ENCODE results near the gene ARHGAP25. TPM values are rescaled to one million over a fixed set of nuclear protein-coding genes. Genes with fewer than 3 reads are reported as not detected.

Gene ARHGAP25
- total RNA-seq, 1 experiment from 2014 or later, result 0.27 TPM

DNA sequence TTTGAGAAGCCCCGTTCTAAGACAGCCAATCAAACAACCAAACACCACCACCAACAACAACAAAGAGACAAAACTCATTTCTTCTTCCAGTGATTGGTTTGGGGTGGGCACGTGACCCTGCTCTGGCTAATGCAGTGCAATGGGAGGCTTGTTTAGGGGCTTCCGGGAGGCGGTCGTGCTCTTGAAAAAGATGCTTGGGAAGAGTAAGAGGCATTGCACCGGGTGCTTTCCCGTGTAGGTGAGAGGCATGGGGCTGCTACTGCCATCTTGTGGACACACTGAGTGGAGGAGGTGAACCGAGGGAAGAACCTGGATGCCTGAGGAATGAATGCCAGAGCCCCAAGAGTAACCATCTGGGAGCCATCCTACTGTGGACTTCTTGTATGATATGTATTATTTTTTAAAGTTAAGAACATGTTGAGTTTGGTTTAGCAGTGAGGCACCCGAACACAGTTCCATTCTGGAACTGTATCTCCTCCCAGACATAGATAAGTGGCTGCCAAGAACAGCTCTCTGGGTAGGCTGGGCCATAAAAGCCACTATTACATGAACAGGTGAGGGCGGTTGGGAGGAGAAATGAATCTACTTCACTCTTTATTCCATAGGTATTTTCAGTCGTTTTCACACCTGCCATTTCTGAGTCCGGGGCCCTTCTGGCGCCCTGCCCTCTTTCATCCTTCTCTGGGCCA is 19.1 kb upstream of the ARHGAP25 start:
- intact Hi-C loops (cut with micrococcal nuclease), result loop anchor here (2.0 to 5.0 kb wide), 2 partner anchors 228 to 253 kb away; no protein-coding TSS in a partner anchor
- POLR2A ChIA-PET, result no interaction called here
- Histone ChIP-seq H3K9me3 (ENCODE audit: control insufficient read depth in 1 of 2, insufficient read depth in 1 of 2, low read depth in 1 of 2, low read length in 2 of 2) (no peaks in the 10 kb centered on the region), H2AFZ (ENCODE audit: low read depth, low read length, poor library complexity, severe bottlenecking) (peak overlapping the region; percentile 83), H4K20me1 (ENCODE audit: insufficient read depth) (no peaks in the 10 kb centered on the region), H3K9ac (ENCODE audit: low read length) (no peak overlapping the region), H3K9me2 (ENCODE audit: insufficient read depth) (no peaks in the 10 kb centered on the region), H3K4me2 (ENCODE audit: low read length) (no peak overlapping the region), H3K4me1 (ENCODE audit: control insufficient read depth in 1 of 2, insufficient read depth in 2 of 2, low read length in 2 of 2) (no peaks in the 10 kb centered on the region), H3K4me3 (replicated peaks in 1 of 2; ENCODE audit: low read depth in 1 of 2, low read length in 2 of 2) (no peak overlapping the region), H3K79me2 (ENCODE audit: insufficient read depth, low read length) (no peaks in the 10 kb centered on the region), H3K36me3 (ENCODE audit: control insufficient read depth in 1 of 2, insufficient read depth in 2 of 2, low read length in 2 of 2) (no peaks in the 10 kb centered on the region), H3K27ac (ENCODE audit: low read depth, low read length) (no peak overlapping the region), H3K27me3 (ENCODE audit: insufficient read depth, low read length) (peaks cover 16% of the 10 kb centered on the region)
- BruUV-seq (replicated peaks), result no TSS peak
- TF ChIP-seq ELF1 (IDR thresholded peaks at IDR 0.05; ENCODE audit: borderline replicate concordance, low read depth) (no peak), TCF7L2 (IDR thresholded peaks at IDR 0.05; ENCODE audit: borderline replicate concordance, extremely low read depth, insufficient read depth, insufficient read length) (peak; percentile 11), EZH2phosphoT487 (IDR thresholded peaks at IDR 0.05; ENCODE audit: borderline replicate concordance) (no peak), EGR1 (IDR thresholded peaks at IDR 0.05; ENCODE audit: low read depth) (no peak), MAX (IDR thresholded peaks at IDR 0.05) (no peak), FOSL1 (IDR thresholded peaks at IDR 0.05; ENCODE audit: low read depth) (no peak), RAD21 (IDR thresholded peaks at IDR 0.05; ENCODE audit: low read depth) (peak; percentile 61), SIN3A (IDR thresholded peaks at IDR 0.05; ENCODE audit: low read depth) (no peak), EZH2 (IDR thresholded peaks at IDR 0.05) (no peak)
- TF ChIP-seq, protein P1, sequence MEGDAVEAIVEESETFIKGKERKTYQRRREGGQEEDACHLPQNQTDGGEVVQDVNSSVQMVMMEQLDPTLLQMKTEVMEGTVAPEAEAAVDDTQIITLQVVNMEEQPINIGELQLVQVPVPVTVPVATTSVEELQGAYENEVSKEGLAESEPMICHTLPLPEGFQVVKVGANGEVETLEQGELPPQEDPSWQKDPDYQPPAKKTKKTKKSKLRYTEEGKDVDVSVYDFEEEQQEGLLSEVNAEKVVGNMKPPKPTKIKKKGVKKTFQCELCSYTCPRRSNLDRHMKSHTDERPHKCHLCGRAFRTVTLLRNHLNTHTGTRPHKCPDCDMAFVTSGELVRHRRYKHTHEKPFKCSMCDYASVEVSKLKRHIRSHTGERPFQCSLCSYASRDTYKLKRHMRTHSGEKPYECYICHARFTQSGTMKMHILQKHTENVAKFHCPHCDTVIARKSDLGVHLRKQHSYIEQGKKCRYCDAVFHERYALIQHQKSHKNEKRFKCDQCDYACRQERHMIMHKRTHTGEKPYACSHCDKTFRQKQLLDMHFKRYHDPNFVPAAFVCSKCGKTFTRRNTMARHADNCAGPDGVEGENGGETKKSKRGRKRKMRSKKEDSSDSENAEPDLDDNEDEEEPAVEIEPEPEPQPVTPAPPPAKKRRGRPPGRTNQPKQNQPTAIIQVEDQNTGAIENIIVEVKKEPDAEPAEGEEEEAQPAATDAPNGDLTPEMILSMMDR (IDR thresholded peaks at IDR 0.05 in 2 of 3, conservative IDR thresholded peaks at IDR 0.05 in 1 of 3; ENCODE audit: borderline replicate concordance in 1 of 3, insufficient read depth in 1 of 3, low read depth in 2 of 3, low read length in 2 of 3), result peak; percentile 50 to 89 (median 79); a peak in 5 of 6 replicates
- peak; percentile 62 for DNase-seq (ENCODE audit: low read depth, low spot score)
- ATAC-seq, result peak; percentile 99
- CTCF ChIA-PET, result interaction anchor here (1.0 to 2.1 kb wide), 6 partner anchors 36 to 252 kb away, joined by 3 to 9 read pairs (median 6); no protein-coding TSS in a partner anchor
- RAD21 ChIA-PET (ENCODE audit: low non-redundant PET in 1 of 2, low total read pairs in 2 of 2, uncharacterized antibody in 2 of 2, unreplicated experiment in 2 of 2), result interaction anchor here in 1 of 2 experiments (0.7 kb wide), 1 partner anchor 228 kb away, joined by 3 read pairs; no protein-coding TSS in a partner anchor
